ENCODE measurements around the gene ERVFRD-1.

The ERVFRD-1 gene

GRCh38 chr6:11111769-11112437, 378 bp upstream of the ERVFRD-1 start:
- H3K36me3 ChIP-seq (ENCODE audit: control insufficient read depth in 2 of 2, insufficient read depth in 1 of 2, low read length in 2 of 2) = no peaks in the 10 kb centered on the region; a peak in 1 of 3 replicates
- peaks cover 4% of the 10 kb centered on the region; the same call in 1 of the 2 replicates for H3K4me1 ChIP-seq (ENCODE audit: control insufficient read depth, insufficient read depth, low read length)
- H3K27ac ChIP-seq (ENCODE audit: extremely low read depth, low read depth, low read length) = no peak overlapping the region
- CTCF ChIA-PET = interaction anchor here (0.6 to 1.4 kb wide), 4 partner anchors 384 to 831 kb away, joined by 3 to 7 read pairs (median 4); no protein-coding TSS in a partner anchor
- TF ChIP-seq ZNF248 (tag by site-specific recombination; IDR thresholded peaks at IDR 0.05) = no peak
- no peak for TF ChIP-seq ZNF449 (tag by site-specific recombination; IDR thresholded peaks at IDR 0.05)
- no peak for TF ChIP-seq ZSCAN5A (tag by site-specific recombination; IDR thresholded peaks at IDR 0.05)
- no peak for TF ChIP-seq ZSCAN30 (tag by site-specific recombination; IDR thresholded peaks at IDR 0.05)
- TF ChIP-seq ATF2 (tag by site-specific recombination; IDR thresholded peaks at IDR 0.05; ENCODE audit: low read depth) = no peak
- no peak for TF ChIP-seq ZNF658 (tag by site-specific recombination; IDR thresholded peaks at IDR 0.05)
- no peak for TF ChIP-seq ZIC2 (tag by site-specific recombination; IDR thresholded peaks at IDR 0.05)
- TF ChIP-seq CTCF (tag by site-specific recombination; IDR thresholded peaks at IDR 0.05) = no peak
- no peak for TF ChIP-seq ZNF501 (tag by site-specific recombination; IDR thresholded peaks at IDR 0.05)
- no peak for TF ChIP-seq RBAK (tag by site-specific recombination; IDR thresholded peaks at IDR 0.05)
- TF ChIP-seq ZNF169 (tag by site-specific recombination; IDR thresholded peaks at IDR 0.05) = no peak
- TF ChIP-seq ZBTB8A (tag by site-specific recombination; IDR thresholded peaks at IDR 0.05) = no peak
- no peak for TF ChIP-seq ZNF473 (tag by site-specific recombination; IDR thresholded peaks at IDR 0.05)
- no peak for TF ChIP-seq ZNF747 (tag by site-specific recombination; IDR thresholded peaks at IDR 0.05)
- no peak for TF ChIP-seq ZNF580 (tag by site-specific recombination; IDR thresholded peaks at IDR 0.05)
- TF ChIP-seq KLF8 (tag by site-specific recombination; IDR thresholded peaks at IDR 0.05) = no peak
- no peak for TF ChIP-seq ZNF354C (tag by site-specific recombination; IDR thresholded peaks at IDR 0.05; ENCODE audit: borderline replicate concordance, low read depth)
- H3K4me3 ChIP-seq (ENCODE audit: low read depth, low read length) = no peak overlapping the region
- no peaks in the 10 kb centered on the region for H3K9me3 ChIP-seq (ENCODE audit: control insufficient read depth, insufficient read depth, low read depth, low read length)
- POLR2A ChIA-PET = interaction anchor here (0.6 to 0.9 kb wide), 2 partner anchors 11 to 121 kb away, joined by 3 to 8 read pairs; partner anchors contain the start of gene NEDD9

GRCh38 chr6:11108726-11109125, 2.8 kb downstream of the ERVFRD-1 start:
- H3K27ac ChIP-seq (ENCODE audit: extremely low read depth, low read depth, low read length) = no peak overlapping the region
- ChIA-PET CTCF (interaction anchor here (0.6 to 0.8 kb wide), 2 partner anchors 11 to 83 kb away, joined by 3 read pairs; no protein-coding TSS in a partner anchor), POLR2A (no interaction called here)
- peaks cover 8% of the 10 kb centered on the region; the same call in 1 of the 2 replicates for H3K4me1 ChIP-seq (ENCODE audit: control insufficient read depth, insufficient read depth, low read length)
- H3K4me3 ChIP-seq (ENCODE audit: low read depth, low read length) = no peak overlapping the region
- H3K9me3 ChIP-seq (ENCODE audit: control insufficient read depth, insufficient read depth, low read depth, low read length) = no peaks in the 10 kb centered on the region
- no peaks in the 10 kb centered on the region; a peak in 1 of 3 replicates for H3K36me3 ChIP-seq (ENCODE audit: control insufficient read depth in 2 of 2, insufficient read depth in 1 of 2, low read length in 2 of 2)
- TF ChIP-seq BCL11B (tag by site-specific recombination; IDR thresholded peaks at IDR 0.05; ENCODE audit: low read depth) (no peak), ZNF837 (tag by site-specific recombination; IDR thresholded peaks at IDR 0.05) (no peak), OVOL3 (tag by site-specific recombination; IDR thresholded peaks at IDR 0.05) (no peak), ZNF302 (tag by site-specific recombination; IDR thresholded peaks at IDR 0.05; ENCODE audit: low read depth) (no peak), ZNF169 (tag by site-specific recombination; IDR thresholded peaks at IDR 0.05) (no peak), REPIN1 (tag by site-specific recombination; IDR thresholded peaks at IDR 0.05; ENCODE audit: low read depth) (no peak), ZNF704 (tag by site-specific recombination; IDR thresholded peaks at IDR 0.05) (no peak), ZFHX2 (tag by site-specific recombination; conservative IDR thresholded peaks at IDR 0.05) (no peak), BCL11A (tag by site-specific recombination; IDR thresholded peaks at IDR 0.05; ENCODE audit: low read depth) (no peak), ZNF501 (tag by site-specific recombination; IDR thresholded peaks at IDR 0.05) (no peak), ZNF391 (tag by site-specific recombination; IDR thresholded peaks at IDR 0.05; ENCODE audit: borderline replicate concordance, low read depth) (no peak), ZNF394 (tag by site-specific recombination; IDR thresholded peaks at IDR 0.05; ENCODE audit: borderline replicate concordance) (no peak), ZNF354C (tag by site-specific recombination; IDR thresholded peaks at IDR 0.05; ENCODE audit: borderline replicate concordance, low read depth) (no peak)
